Measurements from ENCODE around the gene TIAL1.

DNA sequence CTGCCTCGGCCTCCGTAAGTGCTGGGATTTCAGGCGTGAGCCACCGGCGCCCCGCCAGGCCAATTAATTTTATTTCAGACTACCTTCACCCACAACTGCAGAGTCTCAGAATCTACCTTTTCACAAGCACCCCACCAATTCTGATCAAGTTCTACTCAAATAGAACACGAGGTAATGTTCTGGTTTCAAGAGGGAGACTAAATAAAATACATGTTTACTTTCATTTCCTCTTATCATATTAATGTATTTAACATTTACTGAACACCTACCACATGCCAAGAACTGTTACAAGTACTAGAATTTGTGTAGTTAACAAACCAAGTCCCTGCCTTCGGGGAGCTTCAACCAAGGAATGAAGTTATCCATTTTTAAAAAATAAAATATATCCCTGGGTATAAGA lies 28.8 kb downstream of the TIAL1 start:
- TF ChIP-seq POLR2A (IDR thresholded peaks at IDR 0.05; ENCODE audit: low read depth, low read length) (no peak), EZH2 (IDR thresholded peaks at IDR 0.05; ENCODE audit: borderline replicate concordance, low read depth, low read length, severe bottlenecking) (no peak), POLR2AphosphoS5 (IDR thresholded peaks at IDR 0.05; ENCODE audit: insufficient read depth, low read depth, low read length) (no peak)
- TF ChIP-seq, protein P1, sequence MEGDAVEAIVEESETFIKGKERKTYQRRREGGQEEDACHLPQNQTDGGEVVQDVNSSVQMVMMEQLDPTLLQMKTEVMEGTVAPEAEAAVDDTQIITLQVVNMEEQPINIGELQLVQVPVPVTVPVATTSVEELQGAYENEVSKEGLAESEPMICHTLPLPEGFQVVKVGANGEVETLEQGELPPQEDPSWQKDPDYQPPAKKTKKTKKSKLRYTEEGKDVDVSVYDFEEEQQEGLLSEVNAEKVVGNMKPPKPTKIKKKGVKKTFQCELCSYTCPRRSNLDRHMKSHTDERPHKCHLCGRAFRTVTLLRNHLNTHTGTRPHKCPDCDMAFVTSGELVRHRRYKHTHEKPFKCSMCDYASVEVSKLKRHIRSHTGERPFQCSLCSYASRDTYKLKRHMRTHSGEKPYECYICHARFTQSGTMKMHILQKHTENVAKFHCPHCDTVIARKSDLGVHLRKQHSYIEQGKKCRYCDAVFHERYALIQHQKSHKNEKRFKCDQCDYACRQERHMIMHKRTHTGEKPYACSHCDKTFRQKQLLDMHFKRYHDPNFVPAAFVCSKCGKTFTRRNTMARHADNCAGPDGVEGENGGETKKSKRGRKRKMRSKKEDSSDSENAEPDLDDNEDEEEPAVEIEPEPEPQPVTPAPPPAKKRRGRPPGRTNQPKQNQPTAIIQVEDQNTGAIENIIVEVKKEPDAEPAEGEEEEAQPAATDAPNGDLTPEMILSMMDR (IDR thresholded peaks at IDR 0.05; ENCODE audit: extremely low read depth in 1 of 2, insufficient read depth in 1 of 2, low read depth in 1 of 2, low read length in 2 of 2) = no peak
- TF ChIP-seq, protein P2, sequence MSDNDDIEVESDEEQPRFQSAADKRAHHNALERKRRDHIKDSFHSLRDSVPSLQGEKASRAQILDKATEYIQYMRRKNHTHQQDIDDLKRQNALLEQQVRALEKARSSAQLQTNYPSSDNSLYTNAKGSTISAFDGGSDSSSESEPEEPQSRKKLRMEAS (IDR thresholded peaks at IDR 0.05; ENCODE audit: insufficient read depth, insufficient read length) = no peak

Data from endothelial cell of umbilical vein (primary cell).